Measurements from ENCODE around the gene ZNF35. TPM values are rescaled to one million over a fixed set of nuclear protein-coding genes. Genes with fewer than 3 reads are reported as not detected.
A peak's percentile ranks its signal among the peaks of the same experiment; 100 is the strongest.
"Not testable (repeated sequence)": the region's sequence is repeated elsewhere in the genome, so short reads cannot be mapped to it uniquely, and the experiment has no call there.

Gene ZNF35
- total RNA-seq, 1 donor from 2014 or later, result 5.5 TPM

DNA sequence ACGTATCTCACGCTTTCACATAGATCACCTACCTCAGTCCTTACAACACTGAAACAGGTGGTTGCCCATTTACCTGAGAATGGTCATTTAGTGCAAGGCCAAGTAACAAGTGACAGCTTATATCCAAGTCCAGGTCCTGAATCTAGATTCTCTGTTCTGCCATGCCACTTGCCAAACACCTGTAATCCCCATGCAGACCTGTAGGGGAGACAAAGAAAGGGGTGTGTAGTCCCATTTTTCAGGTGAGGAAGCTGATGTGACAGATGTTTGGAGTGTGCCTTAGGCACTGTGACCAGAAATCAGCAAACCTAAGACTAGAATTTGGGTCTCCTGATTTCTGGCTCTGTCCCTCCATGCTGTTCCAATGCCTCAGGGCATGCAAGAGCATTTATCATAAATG is 12.7 kb downstream of the ZNF35 start:
- peaks cover 38% of the 10 kb centered on the region for H3K36me3 Mint-ChIP-seq (ENCODE audit: low read depth)
- H3K9me3 Mint-ChIP-seq, result peaks cover 70% of the 10 kb centered on the region
- intact Hi-C loops (cut with micrococcal nuclease), result no loop called here
- no peak overlapping the region for H3K27ac Mint-ChIP-seq
- H3K4me3 Mint-ChIP-seq, result no peak overlapping the region
- H3K27me3 Mint-ChIP-seq (ENCODE audit: insufficient read depth), result no peaks in the 10 kb centered on the region
- no peaks in the 10 kb centered on the region for H3K4me1 Mint-ChIP-seq (ENCODE audit: low read depth)
- no peak for DNase-seq (ENCODE audit: low spot score)

DNA sequence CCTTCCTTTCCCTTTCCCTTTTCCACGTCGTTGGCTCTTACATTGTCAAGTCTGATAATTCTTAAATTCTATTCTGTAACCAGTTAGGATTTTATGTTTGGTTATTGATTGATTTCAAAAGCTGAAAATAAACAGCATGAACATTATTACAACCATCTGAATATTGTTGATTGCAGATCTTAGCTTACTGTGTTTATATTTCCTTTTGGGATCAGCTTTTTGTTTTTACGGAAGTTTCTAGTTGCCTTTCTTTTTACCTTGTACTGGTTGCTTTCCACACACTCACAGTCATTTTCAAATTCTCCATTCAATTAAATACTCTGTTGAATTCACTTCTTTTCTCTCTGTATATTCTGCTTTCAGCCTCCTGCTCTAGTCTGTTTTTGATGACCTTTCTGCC is 16.6 kb downstream of the ZNF35 start:
- H3K27ac Mint-ChIP-seq, result no peak overlapping the region
- peaks cover 11% of the 10 kb centered on the region for H3K36me3 Mint-ChIP-seq (ENCODE audit: low read depth)
- intact Hi-C loops (cut with micrococcal nuclease), result no loop called here
- H3K9me3 Mint-ChIP-seq, result peaks cover 56% of the 10 kb centered on the region
- no peaks in the 10 kb centered on the region for H3K27me3 Mint-ChIP-seq (ENCODE audit: insufficient read depth)
- H3K4me3 Mint-ChIP-seq, result no peak overlapping the region
- no peak for DNase-seq (ENCODE audit: low spot score)
- no peaks in the 10 kb centered on the region for H3K4me1 Mint-ChIP-seq (ENCODE audit: low read depth)

DNA sequence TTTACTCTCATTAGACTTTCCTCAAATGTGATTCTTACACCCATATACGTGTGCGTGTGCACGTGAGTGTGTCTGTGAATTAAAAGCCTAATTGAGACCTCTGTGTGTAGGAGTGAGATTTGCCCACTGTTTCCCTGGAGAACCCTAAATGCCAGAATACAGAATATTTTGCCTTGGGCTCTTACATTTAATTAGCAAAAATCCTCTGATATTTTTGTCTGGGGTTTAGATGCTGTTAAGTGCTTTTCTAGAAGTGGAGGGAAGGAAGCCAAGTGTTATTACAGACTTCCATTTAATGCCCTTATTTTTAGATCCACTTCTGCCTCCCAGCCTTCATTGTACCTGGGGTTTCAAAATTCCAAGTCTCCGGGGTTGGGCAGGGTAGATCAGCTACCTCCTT is 17.8 kb downstream of the ZNF35 start:
- Mint-ChIP-seq H3K4me3 (no peak overlapping the region), H3K4me1 (ENCODE audit: low read depth) (no peaks in the 10 kb centered on the region), H3K27ac (no peak overlapping the region), H3K27me3 (ENCODE audit: insufficient read depth) (no peaks in the 10 kb centered on the region), H3K9me3 (peaks cover 46% of the 10 kb centered on the region), H3K36me3 (ENCODE audit: low read depth) (peaks cover 7% of the 10 kb centered on the region)
- intact Hi-C loops (cut with micrococcal nuclease), result no loop called here
- no peak for DNase-seq (ENCODE audit: low spot score)

DNA sequence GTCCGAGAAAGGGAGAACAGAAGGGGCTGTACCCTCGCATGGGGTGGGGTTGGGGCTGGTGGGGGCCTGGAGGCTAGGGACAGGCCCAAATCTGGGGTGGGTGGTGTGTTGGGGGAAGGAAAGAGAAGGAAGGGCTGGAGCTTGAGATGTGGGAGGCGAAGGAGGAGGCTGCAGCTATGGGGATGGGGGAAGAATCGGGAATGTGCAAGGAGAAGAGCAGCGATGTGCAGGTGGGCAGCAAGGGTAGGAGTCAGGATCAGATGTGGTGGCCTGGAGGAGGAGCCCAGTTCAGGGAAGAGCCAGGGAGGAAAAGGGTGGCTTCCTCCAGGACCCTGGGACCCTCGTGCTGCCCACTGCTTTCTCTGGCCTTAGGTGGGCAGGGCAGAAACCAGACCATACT is 21.2 kb downstream of the ZNF35 start:
- H3K9me3 Mint-ChIP-seq, result peaks cover 48% of the 10 kb centered on the region
- no peak overlapping the region for H3K27ac Mint-ChIP-seq
- H3K4me3 Mint-ChIP-seq, result no peak overlapping the region
- intact Hi-C loops (cut with micrococcal nuclease), result no loop called here
- no peaks in the 10 kb centered on the region for H3K4me1 Mint-ChIP-seq (ENCODE audit: low read depth)
- no peak for DNase-seq (ENCODE audit: low spot score)
- H3K36me3 Mint-ChIP-seq (ENCODE audit: low read depth), result peaks cover 2% of the 10 kb centered on the region
- no peaks in the 10 kb centered on the region for H3K27me3 Mint-ChIP-seq (ENCODE audit: insufficient read depth)

DNA sequence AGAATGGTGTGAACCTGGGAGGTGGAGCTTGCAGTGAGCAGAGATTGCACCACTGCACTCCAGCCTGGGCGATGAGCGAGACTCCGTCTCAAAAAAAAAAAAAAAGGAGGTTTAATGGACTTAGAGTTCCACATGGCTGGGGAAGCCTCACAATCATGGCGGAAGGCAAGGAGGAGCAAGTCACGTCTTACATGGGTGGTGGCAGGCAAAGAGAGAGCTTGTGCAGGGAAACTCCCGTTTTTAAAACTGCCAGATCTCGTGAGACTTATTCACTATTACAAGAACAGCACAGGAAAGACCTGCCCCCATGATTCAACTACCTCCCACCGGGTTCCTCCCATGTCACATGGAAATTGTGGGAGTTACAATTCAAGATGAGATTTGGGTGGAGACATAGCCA is 24.9 kb downstream of the ZNF35 start:
- H3K27me3 Mint-ChIP-seq (ENCODE audit: insufficient read depth); intact Hi-C loops (cut with micrococcal nuclease); H3K4me1 Mint-ChIP-seq (ENCODE audit: low read depth); DNase-seq (ENCODE audit: low spot score); H3K36me3 Mint-ChIP-seq (ENCODE audit: low read depth); H3K27ac Mint-ChIP-seq; H3K4me3 Mint-ChIP-seq: not testable (repeated sequence)
- peaks cover 37% of the 10 kb centered on the region for H3K9me3 Mint-ChIP-seq

DNA sequence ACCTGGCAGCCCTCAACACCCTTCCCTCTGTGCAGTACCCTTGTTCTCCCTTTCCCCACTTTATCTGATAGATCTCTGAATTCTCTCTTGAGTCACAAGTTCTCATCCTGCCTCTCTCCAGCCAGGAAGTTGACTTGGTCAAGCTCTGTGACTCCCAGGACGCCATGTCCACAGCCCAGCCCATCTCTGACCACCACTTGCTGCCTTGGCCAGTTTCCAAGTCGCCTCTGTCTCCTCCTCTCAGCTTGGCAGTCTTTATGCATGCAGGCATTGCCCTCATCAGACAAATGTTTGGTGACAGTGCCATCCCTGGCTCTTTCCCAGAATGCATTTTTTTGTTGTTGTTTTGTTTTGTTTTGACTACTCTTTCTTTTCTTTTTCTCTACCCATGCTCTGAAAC is 25.7 kb downstream of the ZNF35 start:
- Mint-ChIP-seq H3K27me3 (ENCODE audit: insufficient read depth) (no peaks in the 10 kb centered on the region), H3K9me3 (peaks cover 30% of the 10 kb centered on the region), H3K27ac (no peak overlapping the region), H3K36me3 (ENCODE audit: low read depth) (peaks cover 2% of the 10 kb centered on the region), H3K4me3 (no peak overlapping the region), H3K4me1 (ENCODE audit: low read depth) (no peaks in the 10 kb centered on the region)
- intact Hi-C loops (cut with micrococcal nuclease), result no loop called here
- DNase-seq (ENCODE audit: low spot score), result no peak

DNA sequence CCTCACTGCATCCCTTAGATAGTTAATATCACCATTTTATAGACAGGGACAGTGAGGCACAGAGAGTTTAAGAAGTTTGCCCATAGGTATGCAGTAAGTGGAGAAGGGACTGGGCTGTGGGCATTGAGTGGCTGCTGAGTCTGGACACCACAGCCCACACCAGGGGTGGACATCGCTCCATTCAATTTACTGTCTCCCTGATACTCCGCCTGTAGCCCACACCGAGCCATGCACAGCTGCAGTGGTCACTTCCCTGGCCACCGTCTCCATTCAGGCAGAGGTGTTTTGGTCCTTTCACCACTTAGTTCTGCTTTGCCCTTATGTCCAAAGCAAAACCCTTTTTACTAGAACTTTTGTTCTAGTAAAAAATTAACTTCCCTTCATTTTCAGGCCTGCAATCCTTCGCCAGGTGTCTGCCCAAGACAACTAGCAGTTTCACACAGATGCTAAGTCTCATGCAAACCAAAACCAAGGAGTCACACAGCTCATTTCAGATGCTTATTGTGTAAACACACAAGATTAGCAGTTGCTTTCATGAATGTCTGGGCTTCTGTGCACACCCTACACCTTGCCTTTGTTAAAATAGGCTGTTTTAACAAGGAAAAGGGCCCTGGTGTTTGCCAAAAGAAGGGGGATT is 30.1 kb downstream of the ZNF35 start:
- intact Hi-C loops (cut with micrococcal nuclease), result no loop called here
- Mint-ChIP-seq H3K4me3 (no peak overlapping the region), H3K27ac (no peak overlapping the region), H3K4me1 (ENCODE audit: low read depth) (no peaks in the 10 kb centered on the region), H3K36me3 (ENCODE audit: low read depth) (no peaks in the 10 kb centered on the region), H3K9me3 (peaks cover 38% of the 10 kb centered on the region), H3K27me3 (ENCODE audit: insufficient read depth) (no peaks in the 10 kb centered on the region)
- no peak for DNase-seq (ENCODE audit: low spot score)

DNA sequence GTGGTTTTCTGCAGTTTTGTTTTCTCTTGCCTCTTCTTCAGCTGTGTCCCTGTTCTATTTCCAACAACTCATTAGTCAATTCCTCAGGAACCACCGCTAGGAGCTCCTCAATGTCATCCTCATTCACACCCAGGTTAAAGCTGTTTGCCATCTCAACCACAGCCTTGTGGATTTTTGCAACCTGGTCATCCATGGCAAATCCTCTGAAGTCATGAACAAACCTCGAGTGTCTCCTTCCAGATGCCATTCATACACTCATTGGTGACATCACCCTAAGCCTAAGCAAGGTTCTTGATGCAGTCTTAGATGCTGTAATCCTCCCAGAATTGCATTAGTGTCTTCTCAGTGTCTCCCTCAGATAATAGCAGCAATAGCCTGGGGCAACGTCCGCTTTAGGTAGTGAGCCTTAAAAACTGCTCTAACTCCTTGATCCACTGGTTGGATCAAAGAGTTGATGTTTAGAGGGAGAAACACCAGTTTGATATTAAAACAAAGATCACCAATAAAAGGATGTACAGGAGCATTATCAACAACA is 32.5 kb downstream of the ZNF35 start:
- H3K4me1 Mint-ChIP-seq (ENCODE audit: low read depth), result peaks cover 12% of the 10 kb centered on the region
- H3K27ac Mint-ChIP-seq, result no peak overlapping the region
- intact Hi-C loops (cut with micrococcal nuclease), result no loop called here
- H3K9me3 Mint-ChIP-seq, result peaks cover 43% of the 10 kb centered on the region
- H3K27me3 Mint-ChIP-seq (ENCODE audit: insufficient read depth), result peaks cover 6% of the 10 kb centered on the region
- H3K4me3 Mint-ChIP-seq, result no peak overlapping the region
- H3K36me3 Mint-ChIP-seq (ENCODE audit: low read depth), result peaks cover 4% of the 10 kb centered on the region
- no peak for DNase-seq (ENCODE audit: low spot score)

DNA sequence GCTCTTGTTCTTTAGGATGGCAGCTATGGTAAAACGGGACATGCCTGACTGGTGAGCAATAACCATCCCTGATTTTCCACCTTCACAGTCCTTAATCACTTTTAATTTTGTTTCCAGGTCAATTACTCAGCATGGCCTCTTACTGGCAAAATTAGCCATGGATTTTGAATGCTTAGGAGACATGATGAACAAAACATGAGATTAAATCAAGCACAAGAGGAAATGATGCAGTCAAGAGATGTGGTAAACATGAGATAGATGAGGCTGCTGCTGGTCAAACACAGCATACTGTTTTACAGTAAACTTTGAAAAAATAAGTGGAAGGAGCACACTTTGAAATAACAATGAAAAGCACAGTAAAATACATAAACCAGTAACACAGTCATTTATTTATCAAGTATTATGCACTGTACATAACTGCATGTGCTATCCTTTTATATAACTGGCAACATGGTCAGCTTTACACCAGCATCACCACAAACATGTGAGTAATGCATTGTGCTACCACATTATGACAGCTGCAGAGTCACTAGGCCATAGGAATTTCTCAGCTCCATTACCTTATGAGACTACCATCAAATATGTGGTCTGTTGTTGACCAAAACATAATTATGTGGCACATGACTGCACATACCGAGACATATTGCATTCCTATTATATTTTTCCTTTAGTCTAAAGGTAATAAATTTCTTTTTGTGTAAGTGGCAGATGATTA is 33.8 kb downstream of the ZNF35 start:
- peaks cover 53% of the 10 kb centered on the region for H3K9me3 Mint-ChIP-seq
- peaks cover 12% of the 10 kb centered on the region for H3K4me1 Mint-ChIP-seq (ENCODE audit: low read depth)
- no peak overlapping the region for H3K4me3 Mint-ChIP-seq
- H3K36me3 Mint-ChIP-seq (ENCODE audit: low read depth), result peaks cover 4% of the 10 kb centered on the region
- H3K27ac Mint-ChIP-seq, result no peak overlapping the region
- DNase-seq (ENCODE audit: low spot score), result no peak
- peaks cover 6% of the 10 kb centered on the region for H3K27me3 Mint-ChIP-seq (ENCODE audit: insufficient read depth)
- intact Hi-C loops (cut with micrococcal nuclease), result no loop called here

DNA sequence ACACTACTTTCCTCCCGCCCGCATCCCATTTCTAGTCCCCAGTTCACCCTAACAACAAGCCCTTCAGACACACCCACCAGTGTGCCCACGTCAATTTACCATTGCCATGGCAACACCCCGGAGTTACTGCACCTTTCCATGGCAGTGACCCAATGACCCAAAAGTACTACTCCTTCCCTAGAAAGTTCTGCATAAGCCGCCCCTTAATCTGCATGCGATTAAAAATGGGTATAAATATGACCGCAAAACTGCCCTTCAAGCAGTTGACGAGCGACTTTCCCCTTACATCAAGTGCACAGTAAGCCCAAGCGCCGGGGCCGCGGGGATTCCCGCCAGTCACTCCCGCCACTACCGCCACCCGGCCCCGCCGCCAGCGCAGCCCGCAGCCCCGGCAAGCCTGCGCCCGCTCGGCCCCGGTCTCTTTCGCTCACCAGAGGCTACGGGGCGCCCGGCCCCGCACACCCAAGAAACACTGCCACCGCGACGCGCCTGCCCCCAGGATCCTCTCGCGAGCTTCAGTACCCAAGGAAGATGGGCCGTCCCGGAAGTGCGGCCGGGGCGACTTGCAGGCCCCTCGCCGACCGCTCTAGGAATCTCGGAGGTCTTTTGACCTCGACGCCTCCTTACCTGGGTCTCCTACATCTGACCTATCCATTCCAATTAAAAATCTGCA is 36.7 kb downstream of the ZNF35 start:
- peaks cover 71% of the 10 kb centered on the region for H3K9me3 Mint-ChIP-seq

DNA sequence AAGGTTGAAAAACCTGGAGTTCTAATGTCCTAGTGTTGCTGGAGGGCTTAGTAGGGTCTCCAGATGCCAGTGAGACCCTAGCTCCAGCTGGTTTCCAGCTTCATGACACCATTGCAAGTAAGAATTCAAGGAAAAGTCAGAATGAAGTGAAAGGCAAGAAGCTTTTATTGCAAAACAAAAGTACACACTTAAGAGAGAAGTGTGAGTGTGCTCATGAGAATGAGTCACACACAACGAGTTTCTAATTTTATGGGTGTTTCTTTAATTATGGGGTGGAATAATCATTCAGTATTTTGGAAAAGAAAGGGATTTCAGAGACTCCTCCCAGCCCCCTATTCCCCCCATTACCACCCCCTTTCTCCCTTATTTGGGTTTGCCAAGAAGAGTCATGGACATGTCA is 39.4 kb downstream of the ZNF35 start:
- peaks cover 4% of the 10 kb centered on the region for H3K36me3 Mint-ChIP-seq (ENCODE audit: low read depth)
- no peak overlapping the region for H3K27ac Mint-ChIP-seq
- intact Hi-C loops (cut with micrococcal nuclease), result no loop called here
- DNase-seq (ENCODE audit: low spot score), result no peak
- H3K4me1 Mint-ChIP-seq (ENCODE audit: low read depth), result peaks cover 12% of the 10 kb centered on the region
- H3K9me3 Mint-ChIP-seq, result peaks cover 64% of the 10 kb centered on the region
- peaks cover 8% of the 10 kb centered on the region for H3K27me3 Mint-ChIP-seq (ENCODE audit: insufficient read depth)
- H3K4me3 Mint-ChIP-seq, result no peak overlapping the region

More for the DNA sequence above, 36.7 kb downstream of the ZNF35 start:
- H3K27me3 Mint-ChIP-seq (ENCODE audit: insufficient read depth), result peaks cover 8% of the 10 kb centered on the region
- DNase-seq (ENCODE audit: low spot score), result peak; percentile 16
- H3K27ac Mint-ChIP-seq, result no peak overlapping the region
- H3K36me3 Mint-ChIP-seq (ENCODE audit: low read depth), result peaks cover 4% of the 10 kb centered on the region
- intact Hi-C loops (cut with micrococcal nuclease), result loop anchor here (2.0 kb wide), 1 partner anchor 60 kb away; the partner anchor contains the start of gene ZNF197
- H3K4me3 Mint-ChIP-seq, result peak overlapping the region; percentile 82
- peaks cover 12% of the 10 kb centered on the region for H3K4me1 Mint-ChIP-seq (ENCODE audit: low read depth)
